ENCODE results near the gene PPP1R15B. TPM values are rescaled to one million over a fixed set of nuclear protein-coding genes. Genes with fewer than 3 reads are reported as not detected.

The PPP1R15B gene
- total RNA-seq, 1 experiment from 2014 or later, result 69.3 TPM

DNA sequence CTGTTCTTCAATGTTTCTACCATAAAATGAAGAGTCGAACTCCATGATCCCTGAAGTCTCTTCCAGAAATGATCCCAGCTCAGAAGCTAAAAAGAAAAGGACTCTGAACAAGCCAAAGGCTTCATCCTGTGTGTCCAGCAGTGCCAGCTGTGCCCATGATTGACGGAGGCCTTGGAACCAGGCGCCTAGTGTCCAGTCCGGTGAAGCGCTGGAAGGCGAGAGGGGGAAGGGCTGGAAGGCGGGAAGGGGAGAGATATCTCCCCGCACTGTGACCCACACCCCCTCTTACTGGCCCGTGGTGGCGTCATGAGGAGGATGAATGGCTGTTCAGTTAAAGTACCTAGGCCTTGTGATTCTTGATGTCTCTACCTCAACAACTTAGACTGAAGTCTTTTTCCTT is 41.4 kb downstream of the PPP1R15B start:
- BruUV-seq (replicated peaks), result no TSS peak
- Histone ChIP-seq H3K4me3 (replicated peaks in 1 of 2; ENCODE audit: low read depth in 1 of 2, low read length in 2 of 2) (no peak overlapping the region), H3K4me1 (ENCODE audit: control insufficient read depth in 1 of 2, insufficient read depth in 2 of 2, low read length in 2 of 2) (no peaks in the 10 kb centered on the region), H3K4me2 (ENCODE audit: low read length) (no peak overlapping the region), H3K9me2 (ENCODE audit: insufficient read depth) (no peaks in the 10 kb centered on the region), H3K27ac (ENCODE audit: low read depth, low read length) (no peak overlapping the region), H4K20me1 (ENCODE audit: insufficient read depth) (no peaks in the 10 kb centered on the region), H3K9ac (ENCODE audit: low read length) (no peak overlapping the region), H3K27me3 (ENCODE audit: insufficient read depth, low read length) (no peaks in the 10 kb centered on the region), H2AFZ (ENCODE audit: low read depth, low read length, poor library complexity, severe bottlenecking) (no peak overlapping the region), H3K79me2 (ENCODE audit: insufficient read depth, low read length) (peaks cover 3% of the 10 kb centered on the region; the same call in 1 of the 2 replicates), H3K36me3 (ENCODE audit: control insufficient read depth in 1 of 2, insufficient read depth in 2 of 2, low read length in 2 of 2) (peaks cover 0 to 13% of the 10 kb centered on the region in 2 experiments; a peak in 1 of 4 replicates), H3K9me3 (ENCODE audit: control insufficient read depth in 1 of 2, insufficient read depth in 1 of 2, low read depth in 1 of 2, low read length in 2 of 2) (no peaks in the 10 kb centered on the region)
- intact Hi-C loops (cut with micrococcal nuclease), result no loop called here
- POLR2A ChIA-PET, result no interaction called here
- CTCF ChIA-PET, result interaction anchor here (0.9 kb wide), 1 partner anchor 29 kb away, joined by 3 read pairs; no protein-coding TSS in a partner anchor
- TF ChIP-seq, protein P1, sequence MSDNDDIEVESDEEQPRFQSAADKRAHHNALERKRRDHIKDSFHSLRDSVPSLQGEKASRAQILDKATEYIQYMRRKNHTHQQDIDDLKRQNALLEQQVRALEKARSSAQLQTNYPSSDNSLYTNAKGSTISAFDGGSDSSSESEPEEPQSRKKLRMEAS (IDR thresholded peaks at IDR 0.05), result no peak
- TF ChIP-seq RAD21 (IDR thresholded peaks at IDR 0.05; ENCODE audit: low read depth) (no peak), POLR2AphosphoS5 (IDR thresholded peaks at IDR 0.05; ENCODE audit: low read depth, low read length) (no peak), EGR1 (IDR thresholded peaks at IDR 0.05; ENCODE audit: low read depth) (no peak), SP1 (IDR thresholded peaks at IDR 0.05; ENCODE audit: low read depth) (no peak), JUND (IDR thresholded peaks at IDR 0.05) (no peak), YY1 (IDR thresholded peaks at IDR 0.05; ENCODE audit: extremely low read depth, insufficient replicate concordance, low read depth, low read length) (no peak), CBX3 (IDR thresholded peaks at IDR 0.05; ENCODE audit: low read depth) (no peak), ZFX (IDR thresholded peaks at IDR 0.05) (no peak), POLR2A (IDR thresholded peaks at IDR 0.05; ENCODE audit: borderline replicate concordance, extremely low read depth, insufficient read depth, insufficient read length) (no peak), ELF1 (IDR thresholded peaks at IDR 0.05; ENCODE audit: borderline replicate concordance, low read depth) (no peak), ZNF274 (IDR thresholded peaks at IDR 0.05; ENCODE audit: low read depth, low read length) (no peak), TCF7L2 (IDR thresholded peaks at IDR 0.05; ENCODE audit: borderline replicate concordance, extremely low read depth, insufficient read depth, insufficient read length) (no peak), EZH2phosphoT487 (IDR thresholded peaks at IDR 0.05; ENCODE audit: borderline replicate concordance) (no peak)
- TF ChIP-seq, protein P2, sequence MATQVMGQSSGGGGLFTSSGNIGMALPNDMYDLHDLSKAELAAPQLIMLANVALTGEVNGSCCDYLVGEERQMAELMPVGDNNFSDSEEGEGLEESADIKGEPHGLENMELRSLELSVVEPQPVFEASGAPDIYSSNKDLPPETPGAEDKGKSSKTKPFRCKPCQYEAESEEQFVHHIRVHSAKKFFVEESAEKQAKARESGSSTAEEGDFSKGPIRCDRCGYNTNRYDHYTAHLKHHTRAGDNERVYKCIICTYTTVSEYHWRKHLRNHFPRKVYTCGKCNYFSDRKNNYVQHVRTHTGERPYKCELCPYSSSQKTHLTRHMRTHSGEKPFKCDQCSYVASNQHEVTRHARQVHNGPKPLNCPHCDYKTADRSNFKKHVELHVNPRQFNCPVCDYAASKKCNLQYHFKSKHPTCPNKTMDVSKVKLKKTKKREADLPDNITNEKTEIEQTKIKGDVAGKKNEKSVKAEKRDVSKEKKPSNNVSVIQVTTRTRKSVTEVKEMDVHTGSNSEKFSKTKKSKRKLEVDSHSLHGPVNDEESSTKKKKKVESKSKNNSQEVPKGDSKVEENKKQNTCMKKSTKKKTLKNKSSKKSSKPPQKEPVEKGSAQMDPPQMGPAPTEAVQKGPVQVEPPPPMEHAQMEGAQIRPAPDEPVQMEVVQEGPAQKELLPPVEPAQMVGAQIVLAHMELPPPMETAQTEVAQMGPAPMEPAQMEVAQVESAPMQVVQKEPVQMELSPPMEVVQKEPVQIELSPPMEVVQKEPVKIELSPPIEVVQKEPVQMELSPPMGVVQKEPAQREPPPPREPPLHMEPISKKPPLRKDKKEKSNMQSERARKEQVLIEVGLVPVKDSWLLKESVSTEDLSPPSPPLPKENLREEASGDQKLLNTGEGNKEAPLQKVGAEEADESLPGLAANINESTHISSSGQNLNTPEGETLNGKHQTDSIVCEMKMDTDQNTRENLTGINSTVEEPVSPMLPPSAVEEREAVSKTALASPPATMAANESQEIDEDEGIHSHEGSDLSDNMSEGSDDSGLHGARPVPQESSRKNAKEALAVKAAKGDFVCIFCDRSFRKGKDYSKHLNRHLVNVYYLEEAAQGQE (IDR thresholded peaks at IDR 0.05; ENCODE audit: low read depth), result no peak
- TF ChIP-seq, protein P3, sequence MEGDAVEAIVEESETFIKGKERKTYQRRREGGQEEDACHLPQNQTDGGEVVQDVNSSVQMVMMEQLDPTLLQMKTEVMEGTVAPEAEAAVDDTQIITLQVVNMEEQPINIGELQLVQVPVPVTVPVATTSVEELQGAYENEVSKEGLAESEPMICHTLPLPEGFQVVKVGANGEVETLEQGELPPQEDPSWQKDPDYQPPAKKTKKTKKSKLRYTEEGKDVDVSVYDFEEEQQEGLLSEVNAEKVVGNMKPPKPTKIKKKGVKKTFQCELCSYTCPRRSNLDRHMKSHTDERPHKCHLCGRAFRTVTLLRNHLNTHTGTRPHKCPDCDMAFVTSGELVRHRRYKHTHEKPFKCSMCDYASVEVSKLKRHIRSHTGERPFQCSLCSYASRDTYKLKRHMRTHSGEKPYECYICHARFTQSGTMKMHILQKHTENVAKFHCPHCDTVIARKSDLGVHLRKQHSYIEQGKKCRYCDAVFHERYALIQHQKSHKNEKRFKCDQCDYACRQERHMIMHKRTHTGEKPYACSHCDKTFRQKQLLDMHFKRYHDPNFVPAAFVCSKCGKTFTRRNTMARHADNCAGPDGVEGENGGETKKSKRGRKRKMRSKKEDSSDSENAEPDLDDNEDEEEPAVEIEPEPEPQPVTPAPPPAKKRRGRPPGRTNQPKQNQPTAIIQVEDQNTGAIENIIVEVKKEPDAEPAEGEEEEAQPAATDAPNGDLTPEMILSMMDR (IDR thresholded peaks at IDR 0.05 in 2 of 3, conservative IDR thresholded peaks at IDR 0.05 in 1 of 3; ENCODE audit: borderline replicate concordance in 1 of 3, insufficient read depth in 1 of 3, low read depth in 2 of 3, low read length in 2 of 3), result no peak
- TF ChIP-seq, protein P4, sequence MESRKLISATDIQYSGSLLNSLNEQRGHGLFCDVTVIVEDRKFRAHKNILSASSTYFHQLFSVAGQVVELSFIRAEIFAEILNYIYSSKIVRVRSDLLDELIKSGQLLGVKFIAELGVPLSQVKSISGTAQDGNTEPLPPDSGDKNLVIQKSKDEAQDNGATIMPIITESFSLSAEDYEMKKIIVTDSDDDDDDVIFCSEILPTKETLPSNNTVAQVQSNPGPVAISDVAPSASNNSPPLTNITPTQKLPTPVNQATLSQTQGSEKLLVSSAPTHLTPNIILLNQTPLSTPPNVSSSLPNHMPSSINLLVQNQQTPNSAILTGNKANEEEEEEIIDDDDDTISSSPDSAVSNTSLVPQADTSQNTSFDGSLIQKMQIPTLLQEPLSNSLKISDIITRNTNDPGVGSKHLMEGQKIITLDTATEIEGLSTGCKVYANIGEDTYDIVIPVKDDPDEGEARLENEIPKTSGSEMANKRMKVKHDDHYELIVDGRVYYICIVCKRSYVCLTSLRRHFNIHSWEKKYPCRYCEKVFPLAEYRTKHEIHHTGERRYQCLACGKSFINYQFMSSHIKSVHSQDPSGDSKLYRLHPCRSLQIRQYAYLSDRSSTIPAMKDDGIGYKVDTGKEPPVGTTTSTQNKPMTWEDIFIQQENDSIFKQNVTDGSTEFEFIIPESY (IDR thresholded peaks at IDR 0.05; ENCODE audit: extremely low read depth, insufficient replicate concordance, low read length), result no peak
- RAD21 ChIA-PET (ENCODE audit: low non-redundant PET in 1 of 2, low total read pairs in 2 of 2, uncharacterized antibody in 2 of 2, unreplicated experiment in 2 of 2), result no interaction called here
- ATAC-seq (no peak), DNase-seq (ENCODE audit: low read depth, low spot score) (no peak)

Data from HCT116 (cell line).